NCI-H2227 (cell line): Measurements from ENCODE around the gene MEI1.

Experiments used
- DNase-seq: peaks from one replicate; lab custom pipeline; 2025; ENCODE audit not compliant: unreplicated experiment; lab: John Stamatoyannopoulos, UW

The MEI1 gene

DNA sequence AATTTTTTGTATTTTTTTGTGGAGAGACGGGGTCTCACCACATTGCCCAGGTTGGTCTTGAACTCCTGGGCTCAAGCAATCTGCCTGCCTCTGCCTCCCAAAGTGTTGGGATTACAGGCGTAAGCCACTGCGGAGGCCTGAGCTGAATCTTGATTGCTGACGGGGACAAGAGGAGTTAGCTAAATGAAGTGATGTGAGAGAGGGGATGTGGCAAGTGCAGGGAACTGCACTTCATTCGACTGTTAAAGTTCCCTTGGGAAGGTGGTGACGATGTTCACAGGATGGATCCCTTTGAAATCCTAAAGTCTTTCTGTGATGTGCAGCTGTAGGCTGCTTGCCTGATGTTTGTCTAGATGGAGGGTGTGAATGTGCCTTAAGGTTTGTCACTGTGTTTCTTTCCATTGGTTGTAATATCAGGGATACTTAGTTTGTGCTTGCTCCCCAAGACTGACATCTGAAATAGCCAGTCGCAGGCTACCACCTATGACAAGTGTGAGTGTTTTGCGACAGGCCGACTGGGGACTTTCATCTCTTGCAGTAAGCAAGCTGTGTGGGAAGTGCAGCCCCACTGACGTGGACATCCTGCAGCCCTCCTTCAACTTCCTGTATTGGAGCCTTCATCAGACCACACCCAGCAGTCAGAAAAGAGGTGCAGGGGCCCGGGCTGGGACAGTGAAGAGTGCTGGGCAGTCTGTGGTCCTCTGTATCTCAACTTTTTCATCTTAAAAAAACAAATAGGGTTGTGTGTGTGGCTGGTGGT is 81.6 kb downstream of the MEI1 start:
- no peak for DNase-seq

DNA sequence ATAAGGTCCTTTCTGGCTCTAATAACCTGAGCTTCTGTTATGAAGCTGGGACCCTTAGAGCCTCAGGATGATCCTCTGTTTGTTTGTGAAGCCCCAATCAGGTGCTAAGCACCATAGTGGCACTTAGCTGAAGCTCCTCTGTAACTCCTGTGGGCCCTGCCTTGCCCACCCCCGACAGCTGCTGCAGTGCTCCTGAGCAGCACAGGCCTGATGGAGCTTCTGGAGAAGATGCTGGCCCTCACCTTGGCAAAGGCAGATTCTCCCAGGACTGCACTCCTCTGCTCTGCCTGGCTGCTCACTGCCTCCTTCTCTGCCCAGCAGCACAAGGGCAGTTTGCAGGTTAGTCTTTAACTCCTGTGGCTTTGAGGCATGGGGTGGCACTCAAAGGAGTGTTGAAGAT is 82.2 kb downstream of the MEI1 start:
- DNase-seq, result no peak

DNA sequence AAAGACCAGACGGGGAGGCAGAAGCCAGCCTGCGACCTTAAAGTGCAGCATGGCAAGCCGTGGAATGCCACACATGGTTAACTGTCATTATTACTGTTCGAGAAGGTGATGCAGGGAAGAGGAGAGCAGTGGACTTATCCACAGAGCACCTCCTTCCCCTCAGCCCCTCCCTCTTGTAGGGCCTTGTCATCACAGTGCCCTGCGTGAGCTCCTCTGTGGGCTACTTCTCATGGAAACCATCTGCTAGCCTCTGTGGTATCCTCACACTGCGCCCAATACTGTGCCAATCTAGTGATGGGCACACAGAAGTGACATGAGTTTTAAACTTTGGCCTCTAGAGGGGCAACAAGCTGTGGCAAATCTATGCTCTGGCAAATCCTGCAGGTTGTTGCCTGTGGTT is 83.0 kb downstream of the MEI1 start:
- DNase-seq, result no peak

DNA sequence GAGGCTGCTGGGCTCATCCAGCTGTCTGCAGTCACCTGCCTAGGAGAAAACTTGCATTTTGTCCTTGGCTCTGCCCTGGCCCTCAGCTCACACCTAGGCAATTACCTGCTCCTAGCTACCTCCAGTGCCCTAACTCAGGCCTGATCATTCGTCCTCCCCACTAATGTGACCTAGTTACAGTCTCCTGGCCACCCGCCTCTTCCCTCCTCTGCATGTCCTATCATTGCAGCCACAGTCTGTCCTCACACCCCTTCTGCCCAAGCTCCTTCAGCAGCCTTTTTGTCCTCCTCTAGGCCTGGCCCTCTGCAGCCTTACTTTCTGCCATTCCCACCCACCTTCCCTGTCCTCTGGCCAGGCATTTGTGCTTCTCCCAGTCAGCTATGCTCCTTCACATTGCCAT is 83.4 kb downstream of the MEI1 start:
- no peak for DNase-seq

DNA sequence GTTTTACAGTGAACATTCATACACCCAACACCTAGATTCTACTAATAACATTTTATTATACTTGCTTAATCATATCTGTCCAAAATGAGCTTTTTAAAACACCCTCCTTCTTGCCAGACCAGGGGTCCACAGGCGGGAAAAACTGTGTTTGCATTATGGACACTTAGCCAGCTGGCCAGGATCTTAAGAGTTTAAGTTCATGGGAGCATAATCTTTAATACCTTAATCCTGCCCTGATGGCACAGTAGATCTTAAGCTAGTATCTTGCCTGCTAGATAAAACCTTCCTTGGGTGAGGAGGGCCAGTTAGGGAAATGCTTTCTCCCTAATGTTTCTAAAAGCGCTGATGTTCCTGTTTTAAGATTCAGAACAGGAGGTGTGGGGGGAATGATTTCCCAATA is 88.0 kb downstream of the MEI1 start:
- DNase-seq, result no peak

DNA sequence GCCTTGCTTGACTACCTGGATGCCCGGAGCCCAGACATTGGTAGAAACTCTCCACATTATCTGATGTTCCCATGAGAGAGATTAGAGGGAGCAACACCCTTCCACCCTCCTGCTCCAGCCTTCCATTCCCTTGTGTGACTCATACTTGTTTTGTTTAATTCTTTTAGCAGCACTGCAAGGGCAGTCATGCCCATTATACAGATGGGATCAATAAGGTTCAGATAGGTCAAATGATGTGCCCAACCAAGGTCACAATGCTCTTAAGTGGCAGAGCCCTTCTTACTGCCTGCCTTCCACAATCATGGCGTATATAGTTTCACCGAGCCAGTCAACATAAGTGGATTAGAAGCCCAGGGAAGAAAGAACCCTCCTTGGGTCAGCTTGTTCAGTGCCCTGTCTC is 94.6 kb downstream of the MEI1 start:
- no peak for DNase-seq

DNA sequence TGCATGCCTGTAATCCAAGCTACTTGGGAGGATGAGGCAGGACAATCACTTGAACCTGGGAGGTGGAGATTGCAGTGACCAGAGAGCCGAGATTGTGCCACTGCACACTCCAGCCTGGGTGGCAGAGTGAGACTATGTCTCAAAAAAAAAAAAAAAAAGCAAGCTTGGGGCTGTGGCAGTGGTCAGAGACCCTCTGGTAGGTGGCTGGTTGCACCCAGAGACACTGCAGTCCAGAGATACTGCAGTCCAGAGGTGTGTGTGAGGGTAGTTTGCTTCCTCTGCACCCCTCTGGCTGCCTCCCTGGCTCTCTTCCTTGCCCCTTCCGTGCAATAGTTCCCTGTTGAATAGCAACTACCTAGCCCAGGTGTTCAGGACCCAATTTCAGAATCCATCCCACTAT is 99.4 kb downstream of the MEI1 start:
- no peak for DNase-seq

DNA sequence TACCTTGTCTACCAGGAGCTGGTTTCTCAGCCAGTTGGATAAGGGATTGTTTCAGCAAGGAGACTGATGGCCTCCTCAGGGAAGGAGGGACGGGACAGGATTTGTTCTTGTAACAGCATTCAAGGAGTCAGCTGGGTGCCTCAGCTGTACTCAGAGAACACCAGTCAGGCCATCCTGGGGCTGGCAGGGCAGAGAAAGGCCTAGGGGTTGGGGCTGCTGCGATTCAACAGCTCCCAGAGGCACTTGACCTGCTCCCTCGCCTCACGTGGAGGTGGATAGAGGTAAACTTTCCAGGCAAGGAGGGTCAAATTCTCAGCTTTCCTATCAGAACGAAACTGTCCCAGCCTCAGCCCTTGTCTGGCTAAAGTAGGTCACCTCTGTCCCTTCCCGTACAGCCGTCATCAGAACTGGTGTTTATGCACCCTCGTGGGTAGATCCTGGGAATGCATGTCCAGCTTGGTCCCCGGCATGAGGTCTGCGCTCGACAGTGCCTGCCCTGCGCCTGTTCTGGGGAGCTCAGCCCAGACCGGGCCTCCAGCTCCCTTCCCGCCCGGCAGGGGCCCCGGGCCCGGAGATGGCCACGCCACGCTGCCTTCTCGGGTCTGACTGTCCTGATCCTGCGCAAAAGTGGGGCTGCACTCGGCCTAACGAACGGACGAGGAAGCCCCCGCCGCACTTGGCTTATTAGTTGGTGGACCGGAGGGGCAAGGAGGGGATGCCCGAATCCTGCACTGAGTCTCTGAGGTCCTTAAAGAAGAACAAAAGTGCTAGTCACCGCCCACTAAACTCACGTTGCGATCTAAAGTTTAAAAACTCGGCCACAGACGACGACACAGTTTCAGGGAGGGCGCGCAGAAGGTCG is 100.4 kb downstream of the MEI1 start:
- no peak for DNase-seq

DNA sequence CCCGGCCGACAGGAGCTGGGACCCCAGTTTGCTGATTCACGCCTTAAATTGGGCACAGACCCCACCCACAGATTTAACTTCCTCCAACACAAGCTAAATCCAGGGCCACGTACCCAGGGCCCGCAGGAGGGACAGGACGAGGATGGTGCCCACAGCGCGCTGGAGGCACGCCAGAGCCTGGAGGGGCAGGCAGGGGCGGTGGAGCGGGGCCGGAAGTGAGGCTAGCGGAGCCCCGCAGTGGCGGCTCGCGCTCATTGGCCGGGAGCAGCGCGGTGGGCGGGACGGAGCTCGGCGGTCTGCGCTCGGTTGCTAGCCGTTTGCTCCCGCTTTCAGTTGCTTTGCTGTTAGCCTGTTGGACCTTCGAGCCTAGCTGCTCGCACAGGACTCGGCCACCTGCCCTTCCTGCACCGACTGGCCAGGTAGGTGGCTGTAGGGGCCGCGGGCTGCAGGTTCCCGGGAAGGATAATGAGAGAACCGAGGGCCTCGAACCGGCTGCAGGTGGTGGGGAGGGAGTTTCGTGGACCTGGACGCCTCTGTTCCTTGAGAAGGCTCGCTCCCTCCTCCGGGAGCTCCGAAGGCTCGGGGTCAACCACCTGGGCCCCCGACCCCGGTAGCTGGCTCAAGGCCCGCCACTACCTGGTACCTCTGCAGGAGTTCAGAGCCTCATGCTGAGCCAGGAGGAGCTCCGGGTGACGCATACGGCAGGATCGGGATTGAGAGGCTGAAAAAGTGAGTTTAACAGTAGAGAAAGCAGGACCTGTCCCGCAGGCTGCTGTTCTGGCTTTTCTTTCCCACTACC is 101.2 kb downstream of the MEI1 start, which contains the start of gene CCDC134:
TSS of gene CCDC134 (plus strand) at position 332 of the 799 bp plus-strand sequence. CDS start 8,212 bp downstream, outside the sequence.
- peak; percentile 89 for DNase-seq

DNA sequence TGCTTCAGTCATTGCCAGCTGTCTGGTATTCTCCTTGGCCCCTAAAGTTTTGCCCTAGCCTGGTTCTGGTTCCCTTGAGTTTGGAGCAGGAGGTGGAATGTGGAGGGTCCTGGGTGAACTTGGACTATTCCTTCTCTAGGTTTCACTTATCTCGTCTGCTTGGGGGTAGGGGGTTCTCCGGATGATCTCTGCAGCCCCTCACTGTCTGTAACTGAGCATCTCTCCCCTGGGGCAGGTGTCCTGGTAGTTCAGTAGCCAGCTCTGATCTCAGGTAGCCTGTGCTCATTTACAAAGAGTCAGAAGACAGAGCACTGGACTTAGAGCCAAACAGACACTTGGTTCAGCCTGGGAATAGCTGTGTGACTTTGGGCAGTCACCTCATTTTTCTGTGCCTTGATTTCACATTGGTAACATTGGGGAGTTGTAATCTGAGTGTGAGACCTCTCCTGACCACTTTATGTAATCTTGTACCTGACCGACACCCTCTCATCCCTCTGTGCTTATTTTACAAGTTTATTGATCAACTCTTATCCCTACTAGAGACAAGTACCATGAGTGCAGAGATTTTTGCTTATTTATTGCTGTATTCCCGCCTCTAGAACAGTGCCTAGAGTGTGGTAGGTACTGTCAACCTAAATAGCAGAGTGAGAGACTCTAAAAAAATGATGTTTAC is 102.0 kb downstream of the MEI1 start:
- DNase-seq, result no peak

DNA sequence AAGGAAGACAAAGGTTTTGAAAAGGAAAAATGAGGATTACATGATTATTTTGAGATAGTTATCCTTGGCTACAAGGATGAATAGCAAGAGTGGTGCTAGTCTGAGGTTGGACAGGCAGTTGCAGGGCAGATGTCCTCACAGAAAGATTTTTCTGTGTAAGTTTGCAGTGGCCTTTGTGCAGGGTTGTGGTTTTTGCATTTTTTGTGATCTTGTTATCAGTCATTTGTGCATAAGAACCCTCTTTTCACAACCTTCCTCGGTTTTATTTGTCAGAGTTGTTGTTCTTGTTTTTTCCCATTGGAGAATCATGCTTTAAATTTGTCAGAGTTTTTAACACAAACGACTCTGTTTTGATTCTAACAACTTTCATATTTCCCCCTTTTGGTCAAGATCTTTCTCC is 102.6 kb downstream of the MEI1 start:
- DNase-seq, result no peak

DNA sequence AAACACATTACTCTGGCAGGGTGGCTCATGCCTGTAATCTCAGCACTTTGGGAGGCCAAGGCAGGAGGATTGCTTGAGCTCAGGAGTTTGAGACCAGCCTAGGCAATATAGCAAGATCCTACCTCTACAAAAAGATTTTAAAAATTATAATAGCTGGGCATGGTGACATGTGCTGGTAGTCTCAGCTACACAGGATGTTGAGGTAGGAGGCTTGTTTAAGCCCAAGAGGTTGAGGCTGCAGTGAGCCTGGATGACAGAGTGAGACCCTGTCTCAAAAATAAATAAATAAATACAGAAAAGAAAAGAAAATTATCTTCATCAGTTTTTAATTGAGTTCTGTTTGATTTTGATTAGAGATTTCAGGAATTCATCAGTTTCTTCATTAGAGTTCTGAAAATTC is 106.3 kb downstream of the MEI1 start:
- no peak for DNase-seq

DNA sequence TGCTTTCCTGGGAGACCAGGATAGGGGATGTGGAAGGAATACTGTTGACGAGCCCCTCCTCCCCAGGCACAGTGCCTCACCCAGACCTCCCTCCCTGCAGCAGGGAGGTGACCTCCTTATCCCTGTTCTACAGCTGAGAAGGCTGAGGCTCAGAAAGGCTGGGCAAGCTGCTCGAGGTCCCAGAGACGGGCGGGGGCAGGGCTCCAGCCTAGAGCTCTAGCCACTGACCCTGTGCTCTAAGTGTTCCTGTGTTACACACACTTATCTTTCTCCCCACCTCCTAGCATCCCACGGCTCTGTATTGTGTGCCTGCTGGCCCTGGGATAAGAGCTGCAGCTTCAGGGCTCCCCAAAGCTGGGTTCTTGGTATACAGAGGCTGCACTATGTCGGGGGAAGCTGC is 109.1 kb downstream of the MEI1 start:
- no peak for DNase-seq

DNA sequence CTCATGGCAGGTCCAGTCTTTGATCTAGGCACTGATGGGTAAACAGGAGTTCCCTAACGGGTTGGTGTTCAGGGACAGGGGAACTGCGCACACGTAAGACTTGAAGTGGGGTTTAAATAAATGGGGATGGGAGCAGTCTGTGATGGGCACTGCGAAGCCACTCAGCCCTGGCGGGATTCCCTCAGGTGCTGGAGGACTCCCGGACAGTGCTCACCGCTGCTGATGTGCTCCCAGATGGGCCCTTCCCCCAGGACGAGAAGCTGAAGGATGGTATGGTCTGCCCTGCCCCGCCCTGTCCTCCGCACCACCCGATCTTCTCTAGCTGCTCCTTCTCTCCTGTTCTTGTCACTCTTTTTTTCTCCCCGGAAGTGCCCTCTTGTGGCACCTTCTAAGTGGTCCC is 110.7 kb downstream of the MEI1 start:
- no peak for DNase-seq

DNA sequence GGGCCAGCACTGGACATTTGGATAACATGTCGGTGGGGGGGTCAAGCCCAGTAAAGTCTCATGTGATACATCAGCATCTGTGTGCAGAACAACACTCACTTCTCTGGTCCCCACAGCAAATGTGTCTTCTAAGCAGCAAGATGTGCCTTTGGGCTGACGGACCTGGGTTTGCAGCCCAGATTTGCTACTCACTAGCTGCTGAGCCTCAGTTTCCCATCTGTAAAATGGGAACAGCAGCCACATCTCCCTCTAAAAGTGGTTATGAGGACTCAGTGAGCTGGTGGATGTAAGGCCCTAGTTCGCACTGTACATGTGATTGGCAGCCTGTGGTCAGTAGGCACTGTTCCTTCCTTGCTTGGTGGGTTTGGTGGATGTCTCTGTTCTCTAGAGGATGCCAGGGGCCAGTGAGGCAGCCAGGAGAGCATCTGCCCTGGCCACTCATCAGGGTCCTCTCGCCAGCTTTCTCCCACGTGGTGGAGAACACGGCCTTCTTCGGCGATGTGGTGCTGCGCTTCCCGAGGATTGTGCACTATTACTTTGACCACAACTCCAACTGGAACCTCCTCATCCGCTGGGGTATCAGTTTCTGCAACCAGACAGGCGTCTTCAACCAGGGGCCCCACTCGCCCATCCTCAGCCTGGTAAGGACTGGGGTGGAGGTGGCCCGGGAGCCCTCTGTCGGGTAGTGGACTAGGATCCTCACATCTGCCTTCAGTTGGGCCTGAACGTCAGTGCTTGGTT is 113.7 kb downstream of the MEI1 start:
- no peak for DNase-seq

DNA sequence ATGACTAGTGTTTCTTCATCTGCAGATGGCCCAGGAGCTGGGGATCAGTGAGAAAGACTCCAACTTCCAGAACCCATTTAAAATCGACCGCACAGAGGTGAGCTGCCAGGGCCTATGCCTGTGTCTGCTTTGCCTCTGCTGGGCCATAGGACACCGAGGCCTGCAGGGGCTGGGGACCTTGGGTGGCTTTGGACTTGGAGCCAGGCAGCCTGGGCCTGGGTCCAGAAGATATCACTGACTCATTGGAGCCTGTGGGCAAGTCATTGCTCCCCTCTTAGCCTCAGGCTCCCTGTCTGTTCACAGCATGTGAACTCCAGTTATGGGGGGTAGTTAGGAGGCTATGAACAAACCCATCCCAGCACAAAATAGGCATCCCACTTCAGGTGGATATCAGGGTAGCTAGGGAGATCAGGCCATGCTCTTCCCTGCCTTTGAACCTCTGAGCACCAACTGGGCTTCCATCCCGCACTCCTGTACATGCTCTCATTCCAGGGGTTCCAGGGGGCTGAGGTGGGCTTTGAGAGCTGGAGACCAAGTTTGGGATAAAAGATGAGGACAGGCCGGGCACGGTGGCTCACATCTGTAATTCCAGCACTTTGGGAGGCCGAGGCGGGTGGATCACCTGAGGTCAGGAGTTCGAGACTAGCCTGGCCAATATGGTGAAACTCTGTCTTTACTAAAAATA is 114.6 kb downstream of the MEI1 start:
- DNase-seq, result no peak

DNA sequence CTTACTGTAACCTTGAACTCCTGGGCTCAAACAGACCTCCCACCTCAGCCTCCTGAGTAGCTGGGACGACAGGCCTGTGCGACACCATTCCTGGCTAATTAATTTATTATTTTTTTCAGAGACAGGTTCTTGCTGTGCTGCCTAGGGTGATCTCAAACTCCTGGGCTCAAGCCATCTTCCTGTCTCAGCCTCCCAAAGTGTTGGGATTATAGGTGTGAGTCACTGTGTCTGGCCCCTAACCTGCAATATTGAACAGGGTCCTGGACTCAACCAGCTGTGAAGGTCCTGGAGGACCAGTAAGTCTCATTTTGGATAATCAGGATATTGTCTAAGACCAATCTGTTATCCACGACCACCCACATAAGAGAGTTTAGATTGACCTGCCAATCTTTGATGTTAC is 116.4 kb downstream of the MEI1 start:
- DNase-seq, result no peak

DNA sequence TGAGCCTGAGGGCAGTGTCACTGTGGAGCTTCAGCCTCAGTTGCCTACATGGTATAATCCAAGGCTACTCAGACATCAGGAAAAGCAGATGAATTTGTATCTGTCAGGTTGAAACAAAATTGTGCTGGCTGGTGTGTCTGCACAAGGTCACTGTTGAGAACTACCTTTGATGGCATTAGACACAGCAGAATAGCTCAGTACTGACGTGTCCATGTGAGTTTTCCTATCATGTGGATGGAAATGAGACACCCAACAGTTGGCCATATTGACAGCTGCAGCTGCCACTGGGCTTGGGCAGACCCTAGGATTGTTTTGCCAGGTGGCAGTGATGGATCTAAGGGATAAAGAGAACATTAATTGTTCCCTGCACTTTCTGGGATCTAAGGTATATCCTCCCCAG is 116.9 kb downstream of the MEI1 start:
- DNase-seq, result no peak

DNA sequence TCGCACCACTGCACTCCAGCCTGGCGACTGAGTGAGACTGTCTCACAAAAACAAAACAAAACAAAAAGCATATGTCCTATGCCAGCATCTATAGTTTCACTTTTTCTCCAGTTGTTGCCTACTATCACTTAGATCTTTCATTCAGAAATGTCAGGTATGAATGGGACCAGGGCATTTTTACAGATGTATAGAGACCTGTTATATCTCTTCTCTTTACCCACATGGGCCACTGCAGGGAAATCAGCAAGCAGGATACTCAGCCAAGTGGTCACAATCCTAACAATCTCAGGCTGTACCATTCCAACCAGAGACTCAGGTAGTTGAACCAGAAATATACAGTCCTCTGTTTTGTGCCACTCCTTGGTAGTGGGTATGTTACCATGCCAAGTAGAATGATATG is 117.6 kb downstream of the MEI1 start:
- DNase-seq, result no peak

DNA sequence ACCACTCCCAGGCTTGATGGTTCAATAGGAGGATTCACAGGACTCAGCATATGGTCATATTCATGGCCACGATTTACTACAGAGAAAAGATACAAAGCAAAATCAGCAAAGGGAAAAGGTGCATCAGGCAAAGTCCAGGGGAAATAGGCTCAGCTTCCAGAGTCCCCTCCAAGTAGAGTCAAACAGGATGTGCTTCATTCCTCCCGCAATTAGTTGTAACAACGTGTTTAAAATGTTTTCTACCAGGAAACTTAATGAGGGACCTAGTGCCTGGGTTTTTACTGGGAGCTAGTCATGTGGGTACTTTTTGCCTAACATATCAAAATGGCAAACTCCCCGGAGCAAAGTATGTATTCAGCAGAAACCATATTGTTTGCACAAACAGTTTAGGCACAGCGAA is 118.7 kb downstream of the MEI1 start:
- no peak for DNase-seq
